Activated T-helper 1 cell treated with anti-CD3 and anti-CD28 coated beads, Interleukin-12 subunit alpha, Interleukin-12 subunit beta, Interleukin-2, Interleukin-4 antibody, amounts not matched to agents 30 ng/mL and 10 ng/mL and 1 ng/mL, durations not matched to agents 14 hours and 24 hours and 36 hours (primary cell): ENCODE data around the gene DLG3. TPM values are rescaled to one million over a fixed set of nuclear protein-coding genes. Genes with fewer than 3 reads are reported as not detected.

Experiments
- DNase-seq: peaks from one replicate; pipeline ENCODE4 v3.0.0; 2021; ENCODE audit warnings: low spot score
- H3K27ac Mint-ChIP-seq: one replicate; pipeline ENCODE4 v1.8.0; 2021; ENCODE audit warnings: mild to moderate bottlenecking, mixed read lengths
- H3K27me3 Mint-ChIP-seq: one replicate; pipeline ENCODE4 v1.8.0; 2022; ENCODE audit warnings: mild to moderate bottlenecking, moderate library complexity, mixed read lengths; ENCODE audit not compliant: insufficient read depth
- H3K36me3 Mint-ChIP-seq: one replicate; pipeline ENCODE4 v1.8.0; 2021; ENCODE audit warnings: low read depth, mixed read lengths
- H3K4me1 Mint-ChIP-seq: one replicate; pipeline ENCODE4 v1.8.0; 2021; ENCODE audit warnings: low read depth, mixed read lengths
- H3K4me3 Mint-ChIP-seq: one replicate; pipeline ENCODE4 v1.8.0; 2021; ENCODE audit warnings: mild to moderate bottlenecking, moderate library complexity, mixed read lengths
- H3K9me3 Mint-ChIP-seq: one replicate; pipeline ENCODE4 v1.8.0; 2021; ENCODE audit warnings: mixed read lengths
- intact Hi-C: fragments of 100-400 bp; cut with micrococcal nuclease; formaldehyde crosslinking; loops from one replicate; pipeline ENCODE4 v1.15.1; 2024
- total RNA-seq: library from RNA; stranded (reverse); gene quantifications from 2 replicates; pipeline ENCODE4 v1.2.3, GENCODE V29; 2022

The DLG3 gene
- total RNA-seq, 1 donor from 2014 or later = 43.5 TPM

DNA sequence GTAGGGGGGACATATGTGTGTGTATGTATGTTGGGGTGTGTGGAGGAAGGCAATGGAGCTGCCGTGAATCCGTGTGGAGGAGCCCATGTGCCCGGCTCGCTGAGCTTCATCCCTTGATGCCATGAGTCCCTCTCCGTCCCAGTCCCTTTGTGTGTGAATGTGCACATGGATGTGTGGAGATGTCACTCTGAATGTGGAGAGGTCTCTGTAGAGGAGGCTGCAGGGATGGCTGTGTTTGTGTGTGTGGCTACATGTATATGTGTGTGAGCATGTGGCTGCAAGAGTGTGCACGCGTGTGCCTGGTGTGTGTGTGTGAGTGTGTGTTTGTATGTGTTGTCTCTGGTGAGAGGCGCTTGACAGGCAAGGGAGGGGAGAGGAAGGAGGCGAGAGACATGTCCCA is 1.3 kb downstream of the DLG3 start:
- no peak for DNase-seq
- Mint-ChIP-seq H3K36me3 (no peaks in the 10 kb centered on the region), H3K4me3 (peak overlapping the region; percentile 6), H3K27me3 (peaks cover 39% of the 10 kb centered on the region), H3K27ac (no peak overlapping the region), H3K9me3 (no peaks in the 10 kb centered on the region), H3K4me1 (peaks cover 4% of the 10 kb centered on the region)
- intact Hi-C loops = no loop called here

DNA sequence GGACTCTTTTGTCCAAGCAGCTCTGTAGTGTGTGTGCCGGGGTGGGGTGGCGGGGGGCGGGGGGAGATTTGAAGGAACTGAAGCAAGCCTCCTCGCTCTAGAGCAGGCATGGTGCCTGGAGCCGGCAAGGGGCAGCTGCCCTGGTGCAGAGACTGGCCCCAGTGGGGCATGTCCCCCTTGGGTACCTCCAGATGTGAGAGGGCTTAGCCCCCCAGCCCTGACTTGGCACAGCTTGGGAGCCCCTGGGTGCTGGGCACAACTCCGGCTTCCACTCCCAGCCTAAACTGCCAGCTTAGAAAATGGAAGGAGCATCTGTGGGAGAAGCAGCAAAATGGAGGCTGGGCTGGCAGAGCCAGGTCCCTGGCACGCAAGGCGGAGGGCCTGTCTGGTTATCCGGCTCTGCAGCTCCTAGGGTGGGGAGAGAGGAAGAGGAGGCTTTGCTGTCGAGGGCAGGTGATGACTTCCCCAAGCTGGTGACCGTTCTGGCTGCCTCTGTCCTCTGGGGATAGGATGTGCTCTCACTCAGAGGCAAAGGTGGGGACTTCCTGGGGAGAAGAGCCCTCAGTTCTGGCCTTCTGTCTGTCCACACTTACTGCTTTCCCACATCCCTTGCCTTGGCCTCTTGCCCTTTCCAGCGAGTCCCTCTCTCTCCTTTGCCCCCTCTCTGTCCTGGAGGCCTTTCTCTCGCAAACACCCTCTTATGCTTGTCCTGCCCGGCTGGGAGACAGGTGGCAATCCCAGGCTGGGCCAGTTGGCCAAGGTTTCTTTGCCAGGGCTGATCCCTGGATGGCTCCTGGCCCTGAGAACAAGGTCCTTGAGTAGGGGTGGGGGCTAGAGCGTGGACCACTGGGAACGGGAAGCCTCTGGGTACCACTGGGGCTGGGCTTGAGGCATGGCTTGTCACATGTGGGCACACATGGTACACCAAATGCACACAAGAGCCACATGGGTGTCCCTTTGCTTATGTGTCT is 2.0 kb downstream of the DLG3 start:
- intact Hi-C loops = no loop called here
- Mint-ChIP-seq H3K36me3 (no peaks in the 10 kb centered on the region), H3K4me1 (peaks cover 4% of the 10 kb centered on the region), H3K4me3 (no peak overlapping the region), H3K27me3 (peaks cover 34% of the 10 kb centered on the region), H3K9me3 (no peaks in the 10 kb centered on the region), H3K27ac (no peak overlapping the region)
- no peak for DNase-seq

DNA sequence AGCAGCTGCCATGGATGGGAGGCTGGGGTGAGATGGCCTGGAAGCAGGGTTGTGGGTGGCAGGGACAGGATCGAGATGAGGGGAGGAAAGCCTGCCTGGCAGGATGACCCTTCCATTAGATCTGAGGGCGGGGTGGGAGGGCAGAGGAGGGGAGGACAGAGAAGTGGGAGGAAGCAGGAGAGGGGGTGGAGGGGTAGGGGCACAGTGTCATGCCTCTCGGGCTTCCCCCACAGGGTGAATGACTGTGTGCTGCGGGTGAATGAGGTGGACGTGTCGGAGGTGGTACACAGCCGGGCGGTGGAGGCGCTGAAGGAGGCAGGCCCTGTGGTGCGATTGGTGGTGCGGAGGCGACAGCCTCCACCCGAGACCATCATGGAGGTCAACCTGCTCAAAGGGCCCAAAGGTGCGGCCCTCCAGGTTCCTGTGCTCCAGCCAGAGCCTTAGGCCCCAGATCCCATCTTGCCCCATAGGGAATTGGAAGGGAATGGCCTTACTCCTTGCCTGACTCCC is 4.9 kb downstream of the DLG3 start:
- intact Hi-C loops = no loop called here
- Mint-ChIP-seq H3K27ac (no peak overlapping the region), H3K4me1 (peaks cover 21% of the 10 kb centered on the region), H3K36me3 (peaks cover 3% of the 10 kb centered on the region), H3K27me3 (peaks cover 17% of the 10 kb centered on the region), H3K9me3 (no peaks in the 10 kb centered on the region), H3K4me3 (no peak overlapping the region)
- DNase-seq = no peak

DNA sequence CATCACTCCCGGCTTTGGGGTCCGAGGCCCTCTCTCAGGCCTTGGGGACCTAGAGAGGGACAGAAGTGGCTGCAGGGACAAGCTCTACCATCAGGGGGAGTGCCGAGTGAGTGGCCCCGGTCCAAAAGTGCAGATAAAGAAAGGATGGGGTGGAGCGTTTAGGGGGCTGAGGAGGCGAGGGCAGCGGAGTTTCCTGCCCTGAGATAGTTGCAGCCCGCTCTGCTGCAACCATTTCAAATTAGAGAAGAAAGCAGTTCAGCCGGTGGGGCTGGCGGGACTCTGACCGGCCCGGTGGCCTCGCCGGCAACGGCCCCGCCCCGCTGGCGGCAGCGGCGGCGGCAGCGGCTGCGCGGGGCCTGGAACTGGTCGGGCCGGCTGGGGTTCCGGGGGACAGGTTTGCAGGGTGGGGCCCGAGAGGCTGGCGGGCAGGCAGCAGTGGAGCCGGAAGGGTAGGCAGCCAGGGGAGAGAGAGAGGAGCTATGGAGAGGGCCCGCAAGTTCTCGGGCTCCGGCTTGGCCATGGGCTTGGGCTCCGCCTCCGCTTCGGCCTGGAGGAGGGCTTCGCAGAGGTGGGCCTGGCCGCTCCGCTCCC is 7.6 kb downstream of the DLG3 start:
- peaks cover 3% of the 10 kb centered on the region for H3K27me3 Mint-ChIP-seq
- intact Hi-C loops = loop anchor here (1.0 to 10.0 kb wide), 6 partner anchors 102 to 837 kb away; partner anchors contain the start of genes EDA and FOXO4

DNA sequence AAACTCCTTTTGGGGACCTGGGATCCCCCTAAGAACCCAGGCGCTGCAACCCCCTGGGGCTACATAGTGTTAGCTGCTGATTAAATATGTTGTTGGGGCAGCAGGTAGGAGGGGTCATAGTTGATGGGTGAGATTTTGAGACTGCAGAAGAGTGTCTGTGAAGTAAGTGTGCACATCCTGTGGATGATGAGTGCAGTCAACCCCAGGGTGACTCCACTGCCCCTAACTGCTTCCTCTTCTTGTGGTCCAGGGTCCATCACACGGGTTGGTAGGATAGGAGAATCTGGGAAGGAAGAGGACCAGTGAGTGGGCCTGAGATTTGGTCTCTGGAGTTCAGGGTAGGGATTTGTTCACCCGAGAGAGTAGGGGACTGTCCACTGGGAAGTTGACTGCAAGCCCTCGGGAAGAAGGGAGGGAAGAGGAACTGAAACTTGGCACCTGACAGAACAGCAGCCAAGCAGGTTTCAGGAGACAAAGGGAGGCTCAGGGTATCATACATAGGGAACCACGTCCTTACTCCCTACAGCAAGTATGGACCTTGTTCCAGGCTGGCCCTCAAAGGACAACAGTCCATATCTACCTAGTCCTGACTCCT is 8.5 kb downstream of the DLG3 start:
- no peaks in the 10 kb centered on the region for H3K9me3 Mint-ChIP-seq
- H3K36me3 Mint-ChIP-seq = peaks cover 9% of the 10 kb centered on the region
- H3K27me3 Mint-ChIP-seq = peaks cover 2% of the 10 kb centered on the region
- intact Hi-C loops = loop anchor here (5.0 to 10.0 kb wide), 5 partner anchors 304 to 838 kb away; partner anchors contain the start of genes EDA and FOXO4
- H3K27ac Mint-ChIP-seq = peak overlapping the region; percentile 69
- DNase-seq = no peak
- peak overlapping the region; percentile 93 for H3K4me3 Mint-ChIP-seq
- H3K4me1 Mint-ChIP-seq = peaks cover 38% of the 10 kb centered on the region

More for the DNA sequence above, 7.6 kb downstream of the DLG3 start:
- DNase-seq = peak; percentile 26
- Mint-ChIP-seq H3K36me3 (peaks cover 9% of the 10 kb centered on the region), H3K4me3 (peak overlapping the region; percentile 93), H3K27ac (peak overlapping the region; percentile 89), H3K9me3 (no peaks in the 10 kb centered on the region), H3K4me1 (peaks cover 38% of the 10 kb centered on the region)

DNA sequence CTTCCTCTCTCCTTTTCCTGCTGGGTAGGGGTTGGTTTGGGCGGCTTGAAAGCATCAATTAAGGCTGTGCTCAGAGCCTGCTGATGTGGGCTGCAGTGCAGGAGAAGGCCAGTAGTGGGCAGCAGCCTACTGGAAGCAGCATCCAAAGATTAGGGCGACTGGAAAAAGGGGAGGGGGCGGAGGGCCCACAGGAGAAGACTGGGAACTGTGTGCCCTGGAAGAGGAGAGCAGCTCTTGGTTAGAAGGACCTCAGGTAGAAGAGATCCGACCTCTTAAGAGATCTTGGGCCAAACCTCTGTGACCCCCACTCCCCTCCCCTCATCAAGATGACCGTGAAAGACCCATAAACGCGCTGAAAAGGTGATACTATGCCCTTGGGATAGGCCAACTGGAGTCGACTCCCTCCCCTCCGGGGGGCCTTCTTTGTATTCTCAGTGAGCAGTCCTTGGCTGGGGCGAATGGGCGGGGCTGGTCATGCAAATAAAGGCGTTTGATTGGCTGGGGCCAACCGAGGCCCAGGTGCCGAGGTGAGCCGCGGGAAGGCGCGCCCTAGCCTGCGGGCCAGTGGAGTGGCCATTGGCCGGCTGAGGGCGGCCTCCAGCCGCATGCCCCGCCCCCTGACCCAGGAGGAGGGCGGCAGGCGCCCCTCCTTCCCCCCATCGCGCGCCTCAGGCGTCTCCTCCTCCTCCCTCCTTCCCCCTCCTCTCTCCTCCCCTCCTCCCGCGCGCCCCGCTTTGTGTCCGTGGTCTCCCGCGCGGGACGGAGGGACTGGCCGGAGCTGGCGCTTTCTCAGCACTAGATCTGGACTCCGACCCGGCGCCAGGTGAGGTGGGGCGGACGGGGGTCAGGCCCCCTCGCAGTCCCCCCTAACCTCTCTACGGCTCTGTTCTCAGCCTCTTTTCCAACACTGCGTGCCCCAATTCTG is 10.1 kb downstream of the DLG3 start:
- peak overlapping the region; percentile 96 for H3K27ac Mint-ChIP-seq
- peaks cover 38% of the 10 kb centered on the region for H3K4me1 Mint-ChIP-seq
- intact Hi-C loops = loop anchor here (1.0 to 10.0 kb wide), 7 partner anchors 54 to 840 kb away; partner anchors contain the start of genes EDA and FOXO4
- peaks cover 9% of the 10 kb centered on the region for H3K36me3 Mint-ChIP-seq
- H3K27me3 Mint-ChIP-seq = no peaks in the 10 kb centered on the region
- H3K9me3 Mint-ChIP-seq = no peaks in the 10 kb centered on the region
- DNase-seq = peak; percentile 67
- H3K4me3 Mint-ChIP-seq = peak overlapping the region; percentile 93

DNA sequence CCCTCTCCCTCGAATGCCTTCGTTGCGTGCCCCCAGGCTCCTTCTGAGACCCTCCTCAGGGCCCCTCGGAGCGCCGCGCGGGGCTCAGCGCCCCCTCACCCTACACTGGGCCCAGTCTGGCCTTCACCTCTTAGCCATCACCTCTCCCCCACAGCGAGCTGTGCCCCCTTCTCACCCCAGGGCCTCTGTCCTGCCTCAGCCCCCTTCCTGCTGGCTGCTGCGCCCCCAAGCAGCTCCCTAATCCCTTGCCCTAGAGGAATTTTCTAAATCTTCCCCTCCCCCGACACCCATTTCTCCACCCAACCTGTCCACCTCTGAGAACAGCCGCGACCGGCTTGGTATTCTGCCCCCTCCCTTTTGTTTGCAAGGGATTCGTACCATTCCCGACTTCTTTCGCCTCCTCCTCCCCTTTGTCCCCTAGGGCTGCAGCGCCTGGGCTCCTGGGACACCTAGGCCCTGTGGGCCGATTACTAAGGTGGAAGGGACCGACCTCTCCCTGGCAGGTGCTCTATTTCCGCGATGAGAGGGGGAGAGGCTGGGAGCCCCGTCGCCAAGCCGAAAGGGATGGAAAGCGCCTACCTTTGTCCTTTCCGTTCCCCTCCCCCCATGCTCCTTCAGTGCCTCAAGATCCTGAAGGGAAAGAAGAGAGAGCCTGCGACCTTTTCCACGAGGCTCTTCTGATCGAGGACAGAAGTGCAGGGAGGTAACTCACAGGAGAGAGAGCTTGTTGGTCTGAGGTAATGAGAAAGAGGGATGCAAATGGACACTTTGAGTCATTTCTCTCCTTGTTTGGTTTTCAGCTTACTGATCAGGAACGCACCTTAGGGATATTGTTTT is 10.9 kb downstream of the DLG3 start:
- peak overlapping the region; percentile 96 for H3K27ac Mint-ChIP-seq
- H3K27me3 Mint-ChIP-seq = no peaks in the 10 kb centered on the region
- DNase-seq = no peak
- H3K9me3 Mint-ChIP-seq = no peaks in the 10 kb centered on the region
- peak overlapping the region; percentile 93 for H3K4me3 Mint-ChIP-seq
- intact Hi-C loops = loop anchor here (1.0 to 10.0 kb wide), 7 partner anchors 21 to 841 kb away; partner anchors contain the start of genes EDA and FOXO4
- H3K4me1 Mint-ChIP-seq = peaks cover 38% of the 10 kb centered on the region
- H3K36me3 Mint-ChIP-seq = peaks cover 9% of the 10 kb centered on the region

DNA sequence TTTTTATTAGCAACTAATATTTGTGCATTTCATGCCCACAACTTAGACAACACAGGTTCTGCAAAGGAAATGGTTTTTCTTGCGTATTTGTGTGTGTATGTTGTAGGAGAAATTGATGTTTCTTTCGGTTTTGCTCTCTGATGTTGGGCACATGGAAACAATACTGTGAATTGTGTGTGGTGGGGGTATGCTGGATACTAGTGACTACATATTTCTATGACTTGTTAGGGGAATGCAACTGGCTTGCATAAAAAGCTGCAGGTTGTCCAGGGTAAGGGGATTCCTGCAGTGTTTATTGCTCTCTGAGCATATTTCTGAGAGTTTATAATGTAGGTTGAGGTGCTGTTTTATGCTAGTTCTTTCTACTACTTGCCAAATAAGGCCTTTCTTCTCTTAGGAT is 11.6 kb downstream of the DLG3 start:
- no peaks in the 10 kb centered on the region for H3K9me3 Mint-ChIP-seq
- peaks cover 13% of the 10 kb centered on the region for H3K36me3 Mint-ChIP-seq
- H3K27me3 Mint-ChIP-seq = no peaks in the 10 kb centered on the region
- peak overlapping the region; percentile 93 for H3K4me3 Mint-ChIP-seq
- intact Hi-C loops = loop anchor here (1.0 to 10.0 kb wide), 7 partner anchors 22 to 841 kb away; partner anchors contain the start of genes EDA and FOXO4
- peak overlapping the region; percentile 96 for H3K27ac Mint-ChIP-seq
- H3K4me1 Mint-ChIP-seq = peaks cover 38% of the 10 kb centered on the region
- no peak for DNase-seq

DNA sequence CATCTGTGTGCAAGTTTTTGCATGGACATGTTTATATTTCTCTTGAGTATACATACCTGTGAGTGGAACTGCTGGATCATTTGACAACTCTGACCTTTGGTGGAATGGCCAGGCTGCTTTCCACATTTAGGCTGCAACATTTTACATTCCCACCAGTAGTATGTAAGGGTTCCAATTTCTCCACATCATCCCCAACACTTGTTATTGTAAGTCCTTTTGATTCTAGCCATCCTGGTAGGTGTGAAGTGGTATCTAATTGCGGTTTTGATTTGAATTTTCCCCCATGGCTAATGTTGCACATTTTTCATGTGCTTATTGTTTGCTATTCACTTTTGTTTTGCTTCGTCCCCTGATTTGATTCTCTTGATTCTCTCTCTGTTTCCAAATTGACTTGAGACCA is 16.4 kb downstream of the DLG3 start:
- intact Hi-C loops = no loop called here
- Mint-ChIP-seq H3K36me3 (peaks cover 15% of the 10 kb centered on the region), H3K4me1 (peaks cover 12% of the 10 kb centered on the region), H3K4me3 (no peak overlapping the region), H3K27ac (no peak overlapping the region), H3K9me3 (no peaks in the 10 kb centered on the region), H3K27me3 (no peaks in the 10 kb centered on the region)
- no peak for DNase-seq

DNA sequence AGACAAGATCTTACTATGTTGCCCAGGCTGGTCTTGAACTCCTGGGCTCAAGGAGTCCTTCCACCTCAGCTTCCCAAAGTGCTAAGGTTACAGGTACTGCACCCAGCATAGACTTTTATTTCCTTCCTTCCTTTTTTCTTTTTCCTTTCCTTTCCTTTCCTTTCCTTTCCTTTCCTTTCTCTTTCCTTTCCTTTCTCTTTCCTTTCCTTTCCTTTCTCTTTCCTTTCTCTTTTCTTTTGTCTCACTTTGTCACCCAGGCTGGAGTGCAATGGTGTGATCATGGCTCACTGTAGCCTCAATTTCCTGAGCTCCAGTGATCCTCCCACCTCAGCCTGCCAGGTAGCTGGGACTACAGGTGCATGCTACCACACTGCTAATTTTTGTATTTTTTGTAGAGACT is 19.4 kb downstream of the DLG3 start:
- no peaks in the 10 kb centered on the region for H3K27me3 Mint-ChIP-seq
- no peak overlapping the region for H3K27ac Mint-ChIP-seq
- H3K9me3 Mint-ChIP-seq = no peaks in the 10 kb centered on the region
- H3K4me1 Mint-ChIP-seq = no peaks in the 10 kb centered on the region
- no peak for DNase-seq
- no peak overlapping the region for H3K4me3 Mint-ChIP-seq
- intact Hi-C loops = no loop called here
- H3K36me3 Mint-ChIP-seq = peaks cover 12% of the 10 kb centered on the region

DNA sequence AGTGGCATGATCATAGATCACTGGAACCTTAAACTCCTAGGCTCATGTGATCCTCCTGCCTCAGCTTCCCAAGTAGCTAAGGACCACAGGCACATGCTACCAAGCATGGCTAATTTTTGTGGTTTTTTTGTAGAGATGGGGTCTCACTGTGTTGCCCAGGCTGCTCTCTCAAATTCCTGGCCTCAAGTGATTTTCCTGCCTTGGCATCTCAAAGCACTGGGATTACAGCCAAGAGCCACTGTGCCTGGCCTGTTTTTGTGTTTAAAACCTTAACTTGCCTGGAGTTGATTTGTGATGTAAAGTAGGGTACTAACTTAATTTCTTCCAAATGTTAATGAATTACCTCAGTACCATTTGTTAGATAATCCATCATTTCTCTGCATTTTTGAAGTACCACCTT is 22.3 kb downstream of the DLG3 start:
- DNase-seq = no peak
- Mint-ChIP-seq H3K9me3 (no peaks in the 10 kb centered on the region), H3K4me3 (no peak overlapping the region), H3K36me3 (peaks cover 14% of the 10 kb centered on the region), H3K27me3 (no peaks in the 10 kb centered on the region), H3K27ac (no peak overlapping the region), H3K4me1 (peaks cover 8% of the 10 kb centered on the region)
- intact Hi-C loops = no loop called here
